GM03348 (cell line): Measurements from ENCODE around the gene TNS2.

Source experiments
- DNase-seq: peaks from one replicate; pipeline ENCODE4 v3.0.0; 2012; ENCODE audit warnings: low spot score

TNS2 gene

GRCh38 chr12:53113951-53114350 is 64.1 kb downstream of the TNS2 start:
- DNase-seq = no peak
